Measurements from ENCODE around the gene MMAA.

DNA sequence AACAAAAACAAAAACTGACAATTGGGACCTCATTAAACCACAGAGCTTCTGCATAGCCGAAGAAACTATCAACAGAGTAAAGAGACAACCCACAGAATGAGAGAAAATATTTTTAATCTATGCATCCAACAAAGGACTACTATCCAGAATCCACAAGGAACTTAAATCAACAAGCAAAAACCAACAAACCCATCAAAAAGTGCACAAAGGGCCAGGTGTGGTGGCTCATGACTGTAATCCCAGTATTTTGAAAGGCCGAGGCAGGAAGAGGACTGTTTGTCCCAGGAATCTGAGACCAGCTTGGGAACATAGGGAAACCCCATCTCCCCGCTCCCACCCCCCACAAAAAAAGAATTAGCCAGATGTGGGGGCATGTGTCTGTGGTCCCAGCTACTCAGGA is 71.4 kb downstream of the MMAA start:
- TF ChIP-seq, protein P1, sequence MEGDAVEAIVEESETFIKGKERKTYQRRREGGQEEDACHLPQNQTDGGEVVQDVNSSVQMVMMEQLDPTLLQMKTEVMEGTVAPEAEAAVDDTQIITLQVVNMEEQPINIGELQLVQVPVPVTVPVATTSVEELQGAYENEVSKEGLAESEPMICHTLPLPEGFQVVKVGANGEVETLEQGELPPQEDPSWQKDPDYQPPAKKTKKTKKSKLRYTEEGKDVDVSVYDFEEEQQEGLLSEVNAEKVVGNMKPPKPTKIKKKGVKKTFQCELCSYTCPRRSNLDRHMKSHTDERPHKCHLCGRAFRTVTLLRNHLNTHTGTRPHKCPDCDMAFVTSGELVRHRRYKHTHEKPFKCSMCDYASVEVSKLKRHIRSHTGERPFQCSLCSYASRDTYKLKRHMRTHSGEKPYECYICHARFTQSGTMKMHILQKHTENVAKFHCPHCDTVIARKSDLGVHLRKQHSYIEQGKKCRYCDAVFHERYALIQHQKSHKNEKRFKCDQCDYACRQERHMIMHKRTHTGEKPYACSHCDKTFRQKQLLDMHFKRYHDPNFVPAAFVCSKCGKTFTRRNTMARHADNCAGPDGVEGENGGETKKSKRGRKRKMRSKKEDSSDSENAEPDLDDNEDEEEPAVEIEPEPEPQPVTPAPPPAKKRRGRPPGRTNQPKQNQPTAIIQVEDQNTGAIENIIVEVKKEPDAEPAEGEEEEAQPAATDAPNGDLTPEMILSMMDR (IDR thresholded peaks at IDR 0.05), result no peak
- no peak for TF ChIP-seq EZH2phosphoT487 (IDR thresholded peaks at IDR 0.05)
- TF ChIP-seq EZH2 (IDR thresholded peaks at IDR 0.05), result no peak
